ENCODE results near the gene YIPF1.

The YIPF1 gene

GRCh38 chr1:53889304-53890298, at the start of gene YIPF1:
Gene YIPF1 (minus strand): TSS chr1:53889797. CDS start chr1:53888937, 860 bp downstream.
- DNase-seq: peak; percentile 34 to 76

- no peak for DNase-seq
Measured at GRCh38 chr1:53938136-53938830, 48.7 kb upstream of the YIPF1 start.

- no peak for DNase-seq
Measured at GRCh38 chr1:53936430-53936829, 46.8 kb upstream of the YIPF1 start.

- DNase-seq: no peak
Measured at GRCh38 chr1:53934170-53934765, 44.7 kb upstream of the YIPF1 start.

GRCh38 chr1:53931523-53931922, 41.9 kb upstream of the YIPF1 start:
- DNase-seq: no peak

- no peak for DNase-seq
Measured at GRCh38 chr1:53930932-53931331, 41.3 kb upstream of the YIPF1 start.

- no peak for DNase-seq
Measured at GRCh38 chr1:53929246-53929960, 39.8 kb upstream of the YIPF1 start.

- DNase-seq: no peak
Measured at GRCh38 chr1:53927376-53927881, 37.8 kb upstream of the YIPF1 start.

GRCh38 chr1:53919675-53920066, 30.1 kb upstream of the YIPF1 start:
- DNase-seq: no peak

- no peak for DNase-seq
Measured at GRCh38 chr1:53918343-53918742, 28.7 kb upstream of the YIPF1 start.

- DNase-seq: no peak
Measured at GRCh38 chr1:53913352-53914033, 23.9 kb upstream of the YIPF1 start.

GRCh38 chr1:53911442-53911841, 21.8 kb upstream of the YIPF1 start:
- no peak for DNase-seq

- no peak for DNase-seq
Measured at GRCh38 chr1:53909946-53910345, 20.3 kb upstream of the YIPF1 start.

- no peak for DNase-seq
Measured at GRCh38 chr1:53906121-53906520, 16.5 kb upstream of the YIPF1 start.

- no peak for DNase-seq
Measured at GRCh38 chr1:53905509-53905908, 15.9 kb upstream of the YIPF1 start.

GRCh38 chr1:53902235-53903138, 12.9 kb upstream of the YIPF1 start:
- no peak for DNase-seq

- DNase-seq: no peak
Measured at GRCh38 chr1:53899708-53900107, 10.1 kb upstream of the YIPF1 start.

GRCh38 chr1:53899206-53899628, 9.6 kb upstream of the YIPF1 start:
- no peak for DNase-seq

- DNase-seq: no peak
Measured at GRCh38 chr1:53896635-53897229, 7.1 kb upstream of the YIPF1 start.

- DNase-seq: no peak
Measured at GRCh38 chr1:53895421-53895820, 5.8 kb upstream of the YIPF1 start.

Data from SW 1271 (cell line).